HCT116 (cell line): ENCODE data around the gene SUPV3L1.
"Not testable (repeated sequence)": the region's sequence is repeated elsewhere in the genome, so short reads cannot be mapped to it uniquely, and the experiment has no call there.

Experiments
- POLR2A ChIP-seq: IDR thresholded peaks from 2 replicates; pipeline ENCODE4 v1.7.0; 2011; ENCODE audit warnings: borderline replicate concordance; ENCODE audit not compliant: insufficient read depth, insufficient read length; ENCODE audit errors: extremely low read depth
- YY1 ChIP-seq: IDR thresholded peaks from 2 replicates; pipeline ENCODE4 v1.6.1; 2011; ENCODE audit warnings: low read length, low read depth, moderate library complexity, mild to moderate bottlenecking; ENCODE audit not compliant: insufficient replicate concordance; ENCODE audit errors: extremely low read depth
- TF ChIP-seq, protein P1 (sequence below): IDR thresholded peaks from 2 replicates; pipeline ENCODE4 v1.6.1; 2011; ENCODE audit warnings: mild to moderate bottlenecking, low read length, moderate library complexity; ENCODE audit not compliant: insufficient replicate concordance; ENCODE audit errors: extremely low read depth

DNA sequence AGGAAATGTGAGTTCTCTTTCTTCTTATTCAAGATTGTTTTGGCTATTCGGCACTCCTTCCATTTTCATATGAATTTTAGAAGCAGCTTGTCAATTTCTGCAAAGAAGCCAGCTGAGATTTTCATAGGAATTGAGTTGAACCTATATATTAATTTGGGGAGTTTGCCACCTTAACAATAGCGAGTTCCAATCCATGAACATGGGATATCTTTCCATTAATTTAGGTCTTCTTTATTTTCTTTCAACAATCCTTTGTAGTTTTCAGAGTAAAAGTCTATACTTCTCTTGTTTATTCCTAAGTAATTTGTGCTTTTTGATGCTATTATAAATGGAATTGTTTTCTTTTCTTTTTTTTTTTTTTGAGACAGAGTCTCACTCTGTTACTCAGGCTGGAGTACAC is 71.4 kb downstream of the SUPV3L1 start:
- TF ChIP-seq POLR2A, YY1: not testable (repeated sequence)
- TF ChIP-seq, protein P1, sequence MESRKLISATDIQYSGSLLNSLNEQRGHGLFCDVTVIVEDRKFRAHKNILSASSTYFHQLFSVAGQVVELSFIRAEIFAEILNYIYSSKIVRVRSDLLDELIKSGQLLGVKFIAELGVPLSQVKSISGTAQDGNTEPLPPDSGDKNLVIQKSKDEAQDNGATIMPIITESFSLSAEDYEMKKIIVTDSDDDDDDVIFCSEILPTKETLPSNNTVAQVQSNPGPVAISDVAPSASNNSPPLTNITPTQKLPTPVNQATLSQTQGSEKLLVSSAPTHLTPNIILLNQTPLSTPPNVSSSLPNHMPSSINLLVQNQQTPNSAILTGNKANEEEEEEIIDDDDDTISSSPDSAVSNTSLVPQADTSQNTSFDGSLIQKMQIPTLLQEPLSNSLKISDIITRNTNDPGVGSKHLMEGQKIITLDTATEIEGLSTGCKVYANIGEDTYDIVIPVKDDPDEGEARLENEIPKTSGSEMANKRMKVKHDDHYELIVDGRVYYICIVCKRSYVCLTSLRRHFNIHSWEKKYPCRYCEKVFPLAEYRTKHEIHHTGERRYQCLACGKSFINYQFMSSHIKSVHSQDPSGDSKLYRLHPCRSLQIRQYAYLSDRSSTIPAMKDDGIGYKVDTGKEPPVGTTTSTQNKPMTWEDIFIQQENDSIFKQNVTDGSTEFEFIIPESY = not testable (repeated sequence)
